HG02973 (cell line): ENCODE measurements around the gene TCF15.
A peak's percentile ranks its signal among the peaks of the same experiment; 100 is the strongest.
"Not testable (repeated sequence)": the region's sequence is repeated elsewhere in the genome, so short reads cannot be mapped to it uniquely, and the experiment has no call there.

Experiments
- ATAC-seq: cut with Tn5 transposase; IDR thresholded peaks from one replicate; pipeline ENCODE4 v1.9.1; 2021; ENCODE audit warnings: moderate library complexity; ENCODE audit not compliant: unreplicated experiment

TCF15 gene

GRCh38 chr20:584161-584970, 25.7 kb downstream of the TCF15 start:
- ATAC-seq = no peak

GRCh38 chr20:582204-582603, 27.9 kb downstream of the TCF15 start:
- no peak for ATAC-seq

GRCh38 chr20:578940-579690, 31.0 kb downstream of the TCF15 start:
- not testable (repeated sequence) for ATAC-seq

- no peak for ATAC-seq
Measured at GRCh38 chr20:577167-577791, 32.8 kb downstream of the TCF15 start.

GRCh38 chr20:576156-576555, 34.0 kb downstream of the TCF15 start:
- ATAC-seq = no peak

GRCh38 chr20:575230-575629, 34.9 kb downstream of the TCF15 start:
- ATAC-seq = no peak

GRCh38 chr20:574297-574942, 35.7 kb downstream of the TCF15 start:
- ATAC-seq = no peak

- no peak for ATAC-seq
Measured at GRCh38 chr20:573414-574296, 36.5 kb downstream of the TCF15 start.

- no peak for ATAC-seq
Measured at GRCh38 chr20:572727-573126, 37.4 kb downstream of the TCF15 start.

- ATAC-seq = no peak
Measured at GRCh38 chr20:571754-572441, 38.2 kb downstream of the TCF15 start.

GRCh38 chr20:568673-569415, 41.3 kb downstream of the TCF15 start:
- ATAC-seq = no peak

GRCh38 chr20:568097-568652, 41.9 kb downstream of the TCF15 start:
- no peak for ATAC-seq

GRCh38 chr20:564192-564591, 45.9 kb downstream of the TCF15 start:
- ATAC-seq = no peak

GRCh38 chr20:563187-563586, 46.9 kb downstream of the TCF15 start:
- no peak for ATAC-seq

GRCh38 chr20:562232-562897, 47.7 kb downstream of the TCF15 start:
- no peak for ATAC-seq

- ATAC-seq = peak; percentile 69
Measured at GRCh38 chr20:561437-562231, 48.5 kb downstream of the TCF15 start.

- ATAC-seq = no peak
Measured at GRCh38 chr20:560680-561079, 49.4 kb downstream of the TCF15 start.
